Activated T-helper 9 cell treated with anti-CD3 and anti-CD28 coated beads, Interleukin-2, amount 50 U/mL, for 16 hours (primary cell): Measurements from ENCODE around the gene BSG.

Source experiments
- DNase-seq: peaks from one replicate; pipeline ENCODE4 v3.0.0-alpha.2; 2020; ENCODE audit warnings: low read depth

Gene BSG

DNA sequence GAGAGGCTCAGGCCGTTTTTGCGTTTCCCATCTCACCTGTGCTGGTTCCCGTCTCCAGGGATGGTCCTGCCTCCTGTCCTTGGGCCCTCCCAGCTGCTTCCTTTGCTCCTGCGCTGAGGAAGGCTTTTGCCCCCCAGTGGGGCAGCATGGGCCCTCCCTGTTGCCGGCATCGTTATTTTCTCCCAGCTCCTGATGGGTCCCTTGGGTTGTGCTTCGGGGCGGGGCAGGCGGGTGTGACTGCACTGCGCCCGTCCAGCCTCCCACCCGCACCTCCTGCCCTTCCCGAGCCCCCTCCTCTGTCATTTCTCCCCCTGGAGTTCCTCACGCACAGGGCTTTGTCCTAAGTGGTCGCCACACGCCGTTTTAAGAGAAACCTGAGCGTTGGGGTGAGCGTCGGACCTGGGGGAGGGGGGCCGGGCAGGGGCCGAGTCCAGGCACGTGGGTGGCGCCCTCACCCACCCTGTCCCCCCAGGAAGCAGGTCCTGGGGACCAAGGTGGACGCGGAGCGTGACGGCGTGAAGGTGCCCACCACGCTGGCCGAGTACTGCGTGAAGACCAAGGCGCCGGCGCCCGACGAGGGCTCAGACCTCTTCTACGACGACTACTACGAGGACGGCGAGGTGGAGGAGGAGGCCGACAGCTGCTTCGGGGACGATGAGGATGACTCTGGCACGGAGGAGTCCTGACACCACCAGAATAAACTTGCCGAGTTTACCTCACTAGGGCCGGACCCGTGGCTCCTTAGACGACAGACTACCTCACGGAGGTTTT lies 31.3 kb upstream of the BSG start:
- no peak for DNase-seq

DNA sequence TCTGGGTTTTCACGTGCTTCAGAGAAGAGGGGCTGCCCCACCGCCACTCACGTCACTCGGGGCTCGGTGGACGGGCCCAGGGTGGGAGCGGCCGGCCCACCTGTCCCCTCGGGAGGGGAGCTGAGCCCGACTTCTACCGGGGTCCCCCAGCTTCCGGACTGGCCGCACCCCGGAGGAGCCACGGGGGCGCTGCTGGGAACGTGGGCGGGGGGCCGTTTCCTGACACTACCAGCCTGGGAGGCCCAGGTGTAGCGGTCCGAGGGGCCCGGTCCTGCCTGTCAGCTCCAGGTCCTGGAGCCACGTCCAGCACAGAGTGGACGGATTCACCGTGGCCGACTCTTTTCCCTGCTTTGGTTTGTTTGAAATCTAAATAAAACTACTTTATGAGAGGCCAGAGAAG lies 30.7 kb upstream of the BSG start:
- no peak for DNase-seq

DNA sequence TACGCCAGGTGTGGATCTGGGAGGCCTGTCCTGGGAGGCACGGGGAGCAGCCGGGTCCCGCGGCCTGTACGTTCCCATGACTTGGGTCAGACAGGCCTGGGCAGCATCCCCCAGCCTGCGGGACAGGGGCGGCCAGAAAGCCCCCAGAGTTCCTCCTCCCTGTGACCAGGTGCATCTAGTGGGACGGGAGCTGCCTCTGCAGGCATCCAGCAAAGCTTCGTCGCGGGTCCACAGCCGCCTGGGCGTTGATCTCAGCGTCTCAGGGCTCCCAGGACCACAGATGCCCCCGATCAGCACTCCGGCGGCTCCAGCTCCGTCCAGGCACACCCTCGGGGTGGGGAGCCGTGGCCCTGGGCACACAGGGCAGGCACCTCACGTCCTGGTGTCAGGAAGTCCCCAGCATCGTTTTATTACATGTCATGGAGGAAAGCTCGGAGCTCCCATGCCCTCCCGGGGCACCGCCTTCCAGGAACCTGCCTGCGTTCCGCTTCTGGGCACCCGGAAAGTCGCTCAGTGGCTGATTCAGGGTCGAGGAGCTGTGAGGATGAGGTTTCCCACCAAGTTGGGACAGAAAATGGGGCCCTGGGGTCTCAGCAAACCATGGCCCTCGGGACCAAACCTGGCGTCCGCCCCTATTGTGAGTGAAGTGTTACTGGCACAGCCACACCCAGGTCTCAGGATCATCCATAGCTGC lies 30.1 kb upstream of the BSG start:
- no peak for DNase-seq

DNA sequence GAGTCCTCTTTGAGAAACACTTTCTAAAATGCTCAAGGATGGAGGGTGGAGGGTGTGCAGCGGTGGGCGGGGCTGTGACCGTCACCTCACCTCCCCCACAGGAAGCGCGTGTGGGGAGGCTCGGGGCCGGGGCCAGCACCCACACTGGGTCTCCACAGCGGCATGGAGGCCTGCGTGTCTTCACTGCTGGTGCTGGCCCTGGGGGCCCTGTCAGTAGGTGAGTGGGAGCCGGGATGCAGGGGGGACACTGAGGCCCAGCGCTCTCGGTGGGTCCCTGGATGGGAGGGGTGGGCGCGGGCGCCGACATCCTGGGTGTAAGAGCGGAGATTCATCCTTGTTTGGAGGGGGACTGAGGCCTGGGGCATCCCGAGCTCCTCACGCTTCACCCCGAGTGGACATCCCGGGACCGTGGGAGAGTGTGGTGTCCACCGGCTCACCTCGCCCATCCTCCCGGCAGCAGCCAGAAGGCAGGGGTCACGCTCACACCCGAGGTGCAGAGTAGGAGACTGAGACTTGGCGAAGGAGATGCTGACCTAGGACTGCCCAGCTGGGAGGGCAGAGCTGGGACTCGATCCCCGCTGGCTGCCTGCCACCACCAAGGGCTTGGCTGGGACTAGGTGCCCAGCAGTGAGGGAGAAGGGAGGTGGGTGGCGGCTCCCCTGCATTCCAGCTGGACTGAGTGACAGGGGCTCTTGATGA lies 28.3 kb upstream of the BSG start, which contains the start of gene GZMM:
Gene GZMM, plus strand, starts transcription at position 144 of the 699 bp plus-strand sequence. Its CDS starts 19 bp downstream, at position 163.
- peak; percentile 62 for DNase-seq

DNA sequence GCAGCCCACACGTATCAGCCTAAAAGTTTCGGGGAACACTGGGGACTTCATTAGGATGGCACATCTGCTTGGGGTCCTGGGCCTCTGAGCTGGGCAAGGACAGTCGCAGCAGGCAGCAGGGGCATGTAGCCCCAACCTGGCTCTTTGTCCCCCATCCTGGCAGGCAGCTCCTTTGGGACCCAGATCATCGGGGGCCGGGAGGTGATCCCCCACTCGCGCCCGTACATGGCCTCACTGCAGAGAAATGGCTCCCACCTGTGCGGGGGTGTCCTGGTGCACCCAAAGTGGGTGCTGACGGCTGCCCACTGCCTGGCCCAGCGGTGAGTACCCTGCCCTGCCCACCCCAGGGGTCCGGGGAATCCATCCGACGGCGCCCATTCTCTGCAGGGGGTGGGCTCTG lies 25.3 kb upstream of the BSG start:
- no peak for DNase-seq

DNA sequence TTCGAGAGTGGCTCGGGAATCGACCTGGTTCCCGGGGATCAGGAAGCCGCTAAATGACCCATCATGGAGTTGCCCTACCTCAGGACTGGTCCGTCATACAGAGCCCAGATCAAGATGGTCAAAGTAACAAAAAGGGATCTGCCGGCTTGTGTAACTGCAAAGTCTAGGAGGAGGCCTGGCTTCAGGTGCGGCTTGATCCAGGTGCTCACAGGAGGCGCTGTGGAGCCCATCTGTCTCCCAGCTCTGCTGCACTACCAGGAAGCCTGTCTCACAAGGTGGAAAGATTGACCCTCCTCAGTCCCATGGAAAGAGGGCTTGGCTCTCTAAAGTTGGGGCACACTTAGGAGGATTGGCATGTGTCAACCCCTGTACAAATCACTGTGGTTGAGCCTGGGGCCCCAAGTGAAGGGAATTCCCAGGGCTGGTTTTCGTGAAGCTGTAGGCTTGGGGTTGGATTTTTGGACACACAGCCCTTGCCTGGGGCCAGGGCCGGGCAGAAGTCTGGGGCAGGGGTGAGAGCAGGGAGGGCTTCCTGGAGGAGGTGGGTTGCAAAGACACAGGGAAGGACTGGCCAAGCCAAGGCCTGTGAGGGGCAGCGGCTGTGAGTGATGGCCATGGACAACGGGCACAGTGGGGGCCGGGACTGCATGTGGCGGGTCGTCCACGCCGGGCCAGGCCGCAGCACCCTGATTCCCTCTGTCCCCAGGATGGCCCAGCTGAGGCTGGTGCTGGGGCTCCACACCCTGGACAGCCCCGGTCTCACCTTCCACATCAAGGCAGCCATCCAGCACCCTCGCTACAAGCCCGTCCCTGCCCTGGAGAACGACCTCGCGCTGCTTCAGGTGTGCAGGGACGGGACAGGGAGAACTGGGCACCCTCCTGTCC lies 24.3 kb upstream of the BSG start:
- no peak for DNase-seq

DNA sequence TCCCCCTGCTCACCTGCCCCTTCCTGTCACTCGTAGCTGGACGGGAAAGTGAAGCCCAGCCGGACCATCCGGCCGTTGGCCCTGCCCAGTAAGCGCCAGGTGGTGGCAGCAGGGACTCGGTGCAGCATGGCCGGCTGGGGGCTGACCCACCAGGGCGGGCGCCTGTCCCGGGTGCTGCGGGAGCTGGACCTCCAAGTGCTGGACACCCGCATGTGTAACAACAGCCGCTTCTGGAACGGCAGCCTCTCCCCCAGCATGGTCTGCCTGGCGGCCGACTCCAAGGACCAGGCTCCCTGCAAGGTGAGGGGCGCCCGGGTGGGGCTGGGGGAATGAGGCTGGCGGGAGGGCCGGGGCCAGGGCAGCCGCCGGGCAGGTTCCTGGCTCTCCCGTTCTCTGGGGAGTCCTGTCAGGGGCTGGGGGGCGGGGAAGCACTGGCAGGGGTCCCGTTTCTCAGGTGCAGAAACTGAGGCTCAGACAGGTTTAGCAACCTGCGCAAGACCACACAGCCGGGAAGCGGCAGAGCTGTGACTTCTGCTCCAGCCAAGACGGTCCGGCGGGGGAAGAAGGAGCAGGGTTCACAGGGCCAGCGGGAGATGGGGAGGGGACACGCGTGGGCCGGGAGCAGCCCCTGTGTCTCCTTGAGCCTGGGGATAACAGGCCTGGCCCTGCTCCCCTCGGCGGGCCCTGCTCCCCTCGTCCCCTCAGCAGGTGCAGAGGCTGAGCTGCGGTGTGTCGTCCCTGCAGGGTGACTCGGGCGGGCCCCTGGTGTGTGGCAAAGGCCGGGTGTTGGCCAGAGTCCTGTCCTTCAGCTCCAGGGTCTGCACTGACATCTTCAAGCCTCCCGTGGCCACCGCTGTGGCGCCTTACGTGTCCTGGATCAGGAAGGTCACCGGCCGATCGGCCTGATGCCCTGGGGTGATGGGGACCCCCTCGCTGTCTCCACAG lies 23.2 kb upstream of the BSG start:
- no peak for DNase-seq

DNA sequence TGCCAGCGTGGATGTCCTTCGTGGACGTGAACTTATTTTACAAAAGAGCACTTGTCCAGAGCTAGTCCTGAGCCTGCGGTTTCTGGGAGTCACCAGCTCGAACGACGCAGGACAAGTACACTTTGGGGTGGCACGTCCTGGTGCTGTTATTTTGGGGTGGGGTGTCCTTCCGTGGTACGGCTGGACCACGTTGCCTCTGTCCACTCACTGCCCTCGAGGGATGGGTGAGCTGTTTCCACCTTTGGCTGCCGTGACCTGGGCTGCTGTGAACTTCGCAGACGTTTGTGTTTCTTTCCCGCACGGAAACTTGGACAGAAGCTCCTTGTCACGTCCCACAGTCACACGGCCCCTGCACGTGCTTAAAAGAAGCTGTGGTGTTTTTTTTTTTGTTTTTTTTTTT lies 17.6 kb upstream of the BSG start:
- DNase-seq: no peak

DNA sequence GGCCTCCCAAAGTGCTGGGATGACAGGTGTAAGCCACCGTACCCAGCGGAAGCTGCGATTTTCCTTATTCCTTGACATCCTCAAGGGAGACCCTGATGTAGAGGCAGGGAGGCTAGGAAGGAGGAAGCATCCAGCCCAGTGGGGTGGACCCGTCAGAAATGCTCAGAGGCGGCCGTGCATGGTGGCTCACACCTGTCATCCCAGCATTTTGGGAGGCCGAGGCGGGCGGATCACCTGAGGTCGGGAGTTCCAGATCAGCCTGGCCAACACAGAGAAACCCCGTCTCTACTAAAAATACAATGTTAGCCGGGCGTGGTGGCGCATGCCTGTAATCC lies 17.0 kb upstream of the BSG start:
- DNase-seq: no peak

DNA sequence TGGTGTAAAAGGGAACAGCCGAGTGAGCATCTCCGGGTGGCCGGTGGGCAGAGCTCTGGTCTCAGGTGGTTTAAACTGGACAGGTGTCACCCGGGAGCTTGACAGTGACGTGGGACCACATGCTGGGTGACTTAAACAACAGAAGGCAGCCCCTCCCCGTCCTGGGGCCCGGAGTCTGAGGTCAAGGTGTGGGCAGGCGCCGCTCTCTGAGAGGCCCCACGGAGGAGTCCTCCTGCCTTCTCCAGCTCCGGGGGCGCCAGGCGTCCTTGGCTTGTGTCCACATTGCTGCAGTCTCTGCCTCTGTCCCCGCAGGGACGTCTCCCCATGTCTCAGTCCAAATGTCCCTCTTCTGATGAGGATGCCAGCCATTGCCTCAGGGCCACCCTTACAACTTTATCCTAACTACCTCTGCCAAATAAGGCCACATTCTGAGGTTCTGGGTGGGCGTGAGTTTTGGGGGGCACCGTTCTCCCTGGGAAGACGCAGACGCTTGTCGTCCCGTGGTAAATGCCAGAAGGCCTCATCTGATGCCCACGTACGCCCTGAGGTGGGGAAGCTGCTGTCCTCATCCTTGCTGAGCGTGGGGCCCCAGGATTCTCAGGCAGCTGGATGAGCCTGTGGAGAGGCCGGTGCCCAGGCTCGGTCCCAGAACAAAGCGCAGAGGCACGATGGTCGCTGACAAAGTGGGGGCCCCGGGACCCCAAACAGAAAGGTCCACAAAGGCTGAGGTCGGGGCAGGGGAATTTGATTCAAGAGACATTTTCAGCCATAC lies 15.6 kb upstream of the BSG start:
- DNase-seq: no peak

DNA sequence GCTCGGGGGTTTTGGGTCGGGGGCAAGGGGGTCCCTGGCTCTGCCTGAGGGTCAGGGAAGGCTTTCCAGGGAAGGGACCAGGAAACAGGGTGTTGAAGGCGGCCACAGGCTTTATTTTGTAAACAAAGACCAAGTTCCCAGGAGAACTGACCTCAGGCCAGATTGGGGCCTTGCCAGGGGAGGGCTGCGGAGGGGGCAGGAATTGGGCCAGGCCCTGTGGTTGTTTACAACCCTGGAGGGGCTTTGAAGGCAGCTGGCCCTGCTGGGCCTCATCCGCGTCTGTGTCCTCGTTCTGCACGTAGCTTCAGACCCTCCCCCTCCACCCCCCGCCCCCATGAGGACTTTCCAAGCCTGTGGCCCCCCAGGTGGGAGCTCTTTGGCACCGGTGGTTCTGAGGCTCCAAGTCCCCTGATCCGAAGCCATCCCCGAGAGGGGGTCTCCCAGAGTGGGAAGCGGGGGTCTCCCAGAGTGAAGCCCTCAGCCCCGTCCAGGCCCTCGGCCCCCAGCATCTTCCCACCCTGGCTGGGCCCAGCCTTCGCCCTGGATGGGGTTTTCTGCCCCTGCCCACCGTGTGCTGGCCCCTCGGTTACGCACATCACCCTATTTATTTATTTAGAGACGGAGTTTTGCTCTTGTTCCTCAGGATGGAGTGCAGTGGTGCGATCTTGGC lies 13.5 kb upstream of the BSG start:
- no peak for DNase-seq

DNA sequence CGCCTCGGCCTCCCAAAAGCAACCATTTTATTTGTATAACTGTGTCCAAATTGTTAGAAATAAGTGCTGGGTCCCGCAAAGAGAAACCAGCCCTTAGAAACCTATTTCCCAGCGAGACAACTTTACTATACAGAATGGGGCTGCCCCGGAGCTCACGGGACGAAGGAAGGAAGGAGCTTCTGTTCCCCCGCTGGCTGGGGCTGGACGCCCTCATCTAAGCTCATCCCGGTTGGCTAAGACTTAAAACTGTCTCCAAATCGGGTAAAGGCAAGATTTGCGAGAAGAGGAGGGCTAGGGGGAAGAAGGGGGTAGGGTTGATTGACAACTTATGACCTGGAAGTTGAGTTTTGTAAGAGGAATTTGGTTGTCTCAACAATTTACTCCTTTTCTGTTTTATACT lies 12.3 kb upstream of the BSG start:
- no peak for DNase-seq

DNA sequence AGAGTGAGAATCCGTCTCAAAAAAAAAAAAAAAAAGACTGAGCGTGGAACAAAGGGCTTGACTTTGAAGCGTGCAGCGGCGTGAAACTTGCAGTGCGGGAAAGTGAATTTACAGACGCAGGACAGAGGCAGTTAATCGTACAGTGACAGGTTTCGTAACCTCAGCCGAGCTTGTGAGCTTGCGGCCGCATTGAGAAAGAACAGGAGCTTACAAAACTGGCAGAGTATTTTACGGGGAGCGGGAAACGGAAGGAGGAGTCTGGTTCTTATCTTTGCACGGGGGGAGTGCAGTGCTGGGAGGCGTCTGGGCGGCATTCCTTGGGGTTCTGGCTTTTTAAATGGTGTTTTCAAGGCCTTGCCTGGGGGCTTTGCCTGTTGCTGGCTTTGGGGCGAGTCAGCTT lies 6.0 kb upstream of the BSG start:
- DNase-seq: no peak

DNA sequence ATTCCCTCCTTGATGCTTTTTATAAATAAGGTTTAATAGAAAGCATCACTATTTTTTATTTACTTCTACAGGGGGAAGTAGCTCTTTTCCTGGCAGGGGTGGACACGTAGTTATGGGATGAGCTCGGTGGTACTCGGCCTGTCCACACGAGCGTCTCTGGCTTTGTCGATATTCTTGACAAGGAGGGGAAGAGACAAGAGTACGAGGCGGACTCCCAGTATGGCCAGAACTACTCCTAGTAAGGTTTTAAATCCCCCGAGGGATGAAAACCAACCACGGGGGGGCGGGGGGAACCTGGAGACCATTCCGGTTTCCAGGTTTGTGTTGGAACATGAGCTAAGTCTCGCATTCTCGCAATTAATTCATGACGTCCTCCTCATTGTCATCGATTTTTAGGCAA lies 5.6 kb upstream of the BSG start:
- DNase-seq: no peak

DNA sequence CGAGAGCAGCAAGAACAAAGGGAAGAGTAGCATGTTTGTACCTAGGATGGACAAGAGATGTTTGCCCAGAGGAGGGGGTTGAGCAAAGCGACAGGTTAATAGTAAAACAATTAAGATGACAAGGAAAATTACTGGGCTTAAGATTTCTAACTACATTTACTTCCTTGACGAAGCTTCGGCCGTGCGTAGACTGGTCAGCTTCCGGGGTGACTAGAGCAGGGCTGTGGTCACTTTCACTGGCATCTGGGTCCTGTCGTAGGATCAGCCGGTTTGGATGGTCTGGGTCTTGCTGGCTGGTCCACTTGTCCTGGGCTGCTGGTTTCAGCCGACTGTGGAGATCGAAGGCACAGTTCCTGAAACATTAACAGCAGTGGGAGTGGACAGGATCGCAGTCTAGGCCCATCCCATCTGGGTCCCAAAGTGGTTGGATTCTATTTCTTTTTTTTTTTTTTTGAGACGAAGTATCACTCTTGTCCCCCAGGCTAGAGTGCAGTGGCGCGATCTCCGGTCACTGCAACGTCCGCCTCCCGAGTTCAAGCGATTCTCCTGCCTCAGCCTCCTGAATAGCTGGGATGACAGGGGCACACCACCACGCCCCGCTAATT lies 5.0 kb upstream of the BSG start:
- DNase-seq: no peak

DNA sequence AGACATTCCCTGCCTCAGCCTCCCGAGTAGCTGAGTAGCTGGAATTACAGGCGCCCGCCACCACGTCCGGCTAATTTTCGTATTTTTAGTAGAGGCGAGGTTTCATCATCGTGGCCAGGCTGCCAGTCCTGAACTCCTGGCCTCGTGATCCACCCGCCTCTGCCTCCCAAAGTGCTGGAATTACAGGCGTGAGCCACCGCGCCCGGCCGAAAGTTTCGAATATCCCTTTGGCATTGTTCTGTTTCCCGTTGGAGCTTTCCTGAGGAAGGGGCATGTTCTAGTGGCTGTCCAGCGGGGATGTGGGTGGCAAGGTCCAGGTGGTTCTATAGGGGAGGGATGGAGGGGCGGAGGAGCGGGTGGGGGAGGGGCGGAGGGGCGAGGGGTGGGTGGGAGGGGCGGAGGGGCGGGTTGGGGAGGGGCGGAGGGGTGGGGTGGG lies 2.1 kb upstream of the BSG start:
- no peak for DNase-seq

DNA sequence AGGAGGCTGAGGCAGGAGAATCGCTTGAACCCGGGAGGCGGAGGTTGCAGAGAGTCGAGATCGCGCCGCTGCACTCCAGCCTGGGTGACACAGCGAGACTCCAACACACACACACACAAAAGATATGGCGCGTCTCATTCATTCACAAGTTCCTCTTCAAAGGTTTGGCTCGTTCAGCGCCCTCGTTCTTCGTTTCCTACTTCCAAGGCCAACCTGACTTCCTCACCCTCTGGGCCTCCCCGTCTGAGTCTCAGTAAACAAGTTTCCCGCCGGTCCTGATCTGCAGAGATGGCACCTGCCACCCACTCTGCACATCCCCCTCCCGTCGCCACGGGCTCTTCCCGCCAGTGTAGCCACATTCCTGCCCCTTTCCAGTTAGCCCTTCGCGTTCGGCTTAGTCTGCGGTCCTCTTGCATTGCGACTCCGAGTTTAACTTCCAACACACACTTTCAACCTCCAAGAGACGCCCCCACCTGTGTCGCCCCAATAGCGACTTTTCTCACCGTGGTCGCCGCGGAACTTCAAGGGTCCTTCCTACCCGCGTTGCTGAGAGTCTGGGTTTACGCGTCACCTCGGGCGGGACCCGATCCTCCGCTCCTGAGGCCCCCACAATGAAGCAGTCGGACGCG lies 1.3 kb upstream of the BSG start:
- no peak for DNase-seq

DNA sequence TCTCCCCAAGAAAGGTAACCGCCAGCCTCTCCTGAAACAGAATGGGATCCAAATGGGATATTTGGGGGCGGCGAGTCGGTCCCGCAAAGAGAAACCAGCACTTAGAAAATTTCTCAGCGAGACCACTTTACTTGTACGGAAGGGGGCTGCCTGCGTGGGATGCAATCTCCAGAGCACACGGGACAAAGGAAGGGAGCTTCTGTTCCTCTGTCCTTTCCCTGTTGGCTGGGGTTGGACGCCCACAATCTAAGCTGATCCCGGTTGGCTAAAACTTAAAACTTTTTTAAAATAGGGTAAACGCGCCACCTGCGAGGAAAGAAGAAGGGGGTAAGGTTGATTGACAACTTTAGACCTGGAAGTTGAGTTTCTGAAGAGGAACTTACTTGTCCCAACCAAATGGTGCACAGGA lies 826 bp upstream of the BSG start:
- no peak for DNase-seq
